ENCODE results near the gene KRTAP13-3.

Gene KRTAP13-3, protein sequence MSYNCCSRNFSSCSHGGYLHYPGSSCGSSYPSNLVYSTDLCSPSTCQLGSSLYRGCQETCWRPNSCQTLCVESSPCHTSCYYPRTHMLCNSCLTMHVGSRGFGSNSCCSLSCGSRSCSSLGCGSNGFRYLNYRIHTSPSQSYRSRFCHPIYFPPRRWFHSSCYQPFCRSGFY

DNA sequence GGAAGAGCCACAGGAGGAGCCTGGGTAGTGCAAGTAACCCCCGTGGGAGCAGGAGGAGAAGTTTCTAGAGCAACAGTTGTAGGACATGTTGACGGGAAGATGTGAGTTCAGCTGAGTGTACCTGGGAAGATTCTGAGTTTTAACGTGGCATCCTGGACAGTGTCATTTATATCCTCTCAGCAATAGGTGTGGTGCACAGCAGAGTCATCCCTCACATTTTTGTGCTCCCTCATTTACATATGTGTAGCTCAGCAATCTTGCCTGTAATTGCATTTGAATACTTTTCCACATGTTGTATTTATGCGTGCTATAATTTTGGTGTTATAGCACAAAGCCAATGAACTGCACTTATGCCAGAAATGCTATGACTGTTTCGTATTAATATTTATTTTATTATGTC is at the start of gene KRTAP13-3:
KRTAP13-3 (minus strand) TSS at position 101 of the 400 bp plus-strand sequence; CDS start at position 87, 14 bp downstream.
- no peak for DNase-seq

DNA sequence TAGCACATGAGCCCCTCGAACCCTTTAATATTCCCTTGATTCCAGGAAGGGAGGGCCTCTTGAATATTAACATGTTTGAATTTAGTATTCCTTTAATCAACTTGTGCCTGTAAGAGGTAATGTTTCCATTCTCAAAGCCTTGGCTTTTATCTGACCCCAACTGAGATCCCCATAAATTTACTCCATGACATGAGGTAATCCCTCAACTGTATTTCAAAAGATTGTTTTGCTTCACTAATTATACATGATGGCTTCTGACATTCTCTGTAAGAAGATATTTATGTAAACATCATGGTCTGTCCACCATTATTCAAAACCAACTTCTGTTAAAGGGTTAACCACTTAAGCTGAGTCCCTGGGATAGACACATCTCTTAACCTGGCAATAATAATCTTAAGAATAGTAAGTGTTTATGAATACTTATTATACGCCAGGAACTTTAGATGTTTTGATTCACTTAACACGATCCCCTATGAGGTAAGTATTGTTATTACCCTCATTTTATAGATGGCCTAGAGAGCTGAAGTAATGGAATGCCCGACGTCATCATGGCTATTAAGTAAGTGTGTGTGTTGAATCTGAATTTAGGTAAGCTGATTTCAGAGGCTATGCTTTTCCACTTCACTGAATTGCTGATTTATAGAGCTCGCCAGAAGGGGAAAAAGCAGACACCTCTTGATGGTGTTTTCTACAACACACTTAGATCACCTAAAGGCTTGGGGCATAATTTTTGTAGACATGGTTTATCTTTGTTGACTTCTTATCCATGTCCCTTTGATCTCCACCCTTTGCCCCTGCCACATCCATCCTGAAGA is 43.4 kb upstream of the KRTAP13-3 start:
- no peak for DNase-seq

DNA sequence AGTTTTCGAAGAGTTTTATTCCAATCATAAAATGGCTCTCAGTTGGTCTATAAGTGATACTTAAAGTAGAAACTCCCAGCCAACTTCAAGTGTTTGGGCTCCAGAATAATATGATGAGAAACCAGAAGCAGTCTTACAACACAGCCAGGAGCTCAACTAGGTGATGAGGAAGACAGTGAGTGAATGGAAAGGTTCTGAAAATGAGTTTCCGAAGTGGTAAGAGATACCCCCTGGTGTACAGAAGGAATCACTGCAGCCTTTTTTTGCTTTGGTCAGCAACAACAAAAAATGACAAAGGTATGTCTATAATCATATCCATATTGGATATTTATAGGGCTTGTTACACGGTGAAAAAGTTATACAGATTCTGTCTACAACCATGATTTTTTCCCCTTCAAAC is 38.0 kb upstream of the KRTAP13-3 start:
- no peak for DNase-seq

DNA sequence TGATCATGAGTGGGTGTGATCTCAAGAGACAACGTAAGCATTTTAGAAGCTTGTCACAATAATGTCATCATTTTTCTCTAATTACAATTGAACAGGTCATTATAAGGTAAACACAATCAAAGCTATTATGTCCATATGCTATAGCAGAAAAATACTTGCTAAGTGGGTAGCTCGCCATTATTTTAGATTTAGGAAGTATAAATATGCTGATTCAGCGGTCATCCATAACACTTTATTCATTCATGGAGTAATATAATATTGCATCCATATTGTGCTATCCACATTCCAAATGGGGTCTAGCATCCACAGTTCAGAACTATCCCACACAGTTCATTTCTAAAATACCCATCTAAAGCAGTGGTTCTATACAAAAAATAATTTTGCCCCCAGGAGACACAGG is 22.8 kb upstream of the KRTAP13-3 start:
- DNase-seq, result no peak

DNA sequence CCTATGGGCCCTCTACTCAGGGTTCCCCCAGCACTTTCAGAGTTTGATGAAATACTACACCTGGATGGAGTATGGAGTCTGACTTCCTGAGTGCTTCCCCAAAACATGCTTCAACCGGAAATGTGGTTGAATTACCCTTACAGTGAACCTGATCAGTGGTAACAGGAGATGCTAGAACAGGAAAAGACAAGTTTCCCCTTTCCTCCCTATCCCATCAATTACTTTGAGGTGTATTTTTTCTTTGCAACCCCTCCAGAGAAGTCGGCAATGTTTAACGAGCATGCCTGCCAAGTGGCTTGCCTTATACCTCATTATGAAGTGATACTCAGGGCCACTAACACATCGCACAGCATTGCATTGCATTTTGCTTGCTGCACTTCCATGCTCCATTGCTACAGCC is 21.3 kb upstream of the KRTAP13-3 start:
- DNase-seq, result no peak

DNA sequence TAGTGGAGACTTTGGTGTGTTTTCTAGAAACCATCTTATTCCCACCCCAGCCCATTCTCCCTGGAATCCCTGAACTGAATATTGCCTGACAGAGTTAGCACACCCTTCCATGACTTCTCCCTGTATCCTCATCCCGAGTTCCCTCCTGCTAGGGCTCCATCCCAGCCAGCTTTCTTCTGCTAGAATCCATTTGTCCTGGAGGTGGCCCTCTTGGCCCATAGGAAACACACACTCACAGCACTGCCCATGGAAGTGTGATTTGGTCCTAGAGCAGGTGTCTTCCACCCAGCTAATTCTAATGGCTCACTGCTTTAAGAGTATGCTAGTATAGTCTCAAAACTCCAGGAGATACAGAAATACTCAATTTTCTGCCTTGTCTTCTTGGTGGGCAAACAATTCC is 18.5 kb upstream of the KRTAP13-3 start:
- DNase-seq, result no peak

DNA sequence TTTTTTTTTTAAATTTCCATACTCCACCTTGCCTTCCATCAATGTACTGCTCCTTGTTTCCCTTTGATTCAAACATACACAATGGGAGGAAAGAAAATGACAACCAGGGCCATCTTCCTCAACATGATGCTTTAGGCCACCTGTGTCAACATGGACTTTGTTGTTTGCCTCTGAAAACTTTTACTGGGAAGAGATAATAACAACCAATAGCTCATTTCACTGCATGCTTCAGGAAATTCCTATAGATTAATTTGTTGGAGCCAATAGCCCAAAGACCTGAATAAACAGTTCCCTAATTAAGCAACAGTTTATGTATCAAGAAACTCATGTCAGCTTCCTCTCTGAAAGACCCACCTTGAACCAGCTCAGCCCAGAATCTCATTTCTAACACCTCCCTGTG is 17.5 kb upstream of the KRTAP13-3 start:
- no peak for DNase-seq

DNA sequence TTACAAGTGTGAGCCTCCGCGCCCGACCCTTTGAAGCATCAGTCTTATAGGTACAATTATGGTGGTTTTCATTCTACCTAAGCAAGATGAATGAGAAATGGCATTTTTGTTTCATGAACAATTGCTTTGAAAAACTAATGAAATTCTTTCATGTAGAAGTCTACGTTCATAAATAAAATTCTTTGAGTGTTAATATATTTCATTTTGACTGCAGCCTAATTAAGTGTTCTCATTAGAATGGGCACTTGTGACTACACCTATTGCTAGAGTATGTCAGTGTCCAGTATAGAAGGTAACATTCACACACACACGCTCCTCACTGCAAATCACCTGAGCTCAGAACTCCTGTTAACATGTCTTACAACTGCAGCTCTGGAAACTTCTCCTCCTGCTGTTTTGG is 14.2 kb upstream of the KRTAP13-3 start, which contains the start of gene KRTAP15-1:
KRTAP15-1 (plus strand) TSS at position 301 of the 400 bp plus-strand sequence; CDS start at position 354, 53 bp downstream.
- DNase-seq, result no peak

DNA sequence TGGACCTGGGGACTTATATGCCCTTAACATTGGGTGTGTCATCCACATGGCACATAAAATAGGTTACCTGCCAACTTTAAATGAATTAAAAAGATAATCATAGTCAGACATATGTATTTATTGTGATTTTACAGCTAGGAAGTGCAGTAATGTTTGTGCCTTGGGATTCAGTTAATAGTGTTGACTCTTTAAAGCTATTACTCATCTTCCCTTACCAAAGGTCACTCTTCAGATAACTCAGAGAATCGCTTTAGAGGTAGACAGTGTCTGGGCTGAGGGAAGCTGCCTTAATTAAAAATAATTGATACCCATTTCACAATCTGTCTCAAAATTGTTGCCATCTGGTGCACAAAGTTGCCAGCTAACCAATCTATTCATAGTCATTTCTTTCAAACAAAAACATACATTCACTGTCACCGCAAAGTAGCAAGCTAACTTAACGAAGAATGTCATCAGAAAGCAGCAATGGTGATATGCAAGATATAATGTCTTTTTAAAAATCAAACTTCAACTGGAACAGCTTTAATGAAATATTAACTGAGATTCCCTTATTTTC is 11.4 kb upstream of the KRTAP13-3 start:
- DNase-seq, result no peak

DNA sequence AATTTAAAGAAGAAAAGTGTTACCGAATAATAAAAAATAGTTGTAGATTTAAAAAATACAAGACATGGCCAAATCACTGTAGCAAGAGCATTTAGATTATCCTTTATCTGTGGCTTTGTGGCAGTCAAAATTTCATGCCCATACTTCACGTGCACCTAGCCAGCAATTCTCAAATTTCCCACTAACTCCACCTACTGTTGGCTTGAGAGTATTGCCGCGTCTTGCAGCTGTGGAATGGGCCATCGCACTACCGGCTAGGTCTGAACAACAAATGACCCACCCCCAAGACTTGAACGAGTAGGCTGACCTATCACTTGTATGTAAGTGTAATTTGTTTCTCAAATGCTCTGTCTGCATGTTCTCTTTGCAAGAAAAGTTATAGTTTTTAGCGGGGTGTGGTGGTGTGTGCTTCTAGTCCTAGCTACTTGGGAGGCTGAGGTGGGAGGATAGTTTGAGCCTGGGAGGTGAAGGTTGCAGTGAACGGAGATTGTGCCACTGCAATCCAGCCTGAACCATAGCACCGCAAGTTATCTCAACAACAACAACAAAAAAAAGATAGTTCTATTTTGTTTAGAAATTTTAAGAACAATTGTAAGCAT is 8.4 kb upstream of the KRTAP13-3 start:
- no peak for DNase-seq

DNA sequence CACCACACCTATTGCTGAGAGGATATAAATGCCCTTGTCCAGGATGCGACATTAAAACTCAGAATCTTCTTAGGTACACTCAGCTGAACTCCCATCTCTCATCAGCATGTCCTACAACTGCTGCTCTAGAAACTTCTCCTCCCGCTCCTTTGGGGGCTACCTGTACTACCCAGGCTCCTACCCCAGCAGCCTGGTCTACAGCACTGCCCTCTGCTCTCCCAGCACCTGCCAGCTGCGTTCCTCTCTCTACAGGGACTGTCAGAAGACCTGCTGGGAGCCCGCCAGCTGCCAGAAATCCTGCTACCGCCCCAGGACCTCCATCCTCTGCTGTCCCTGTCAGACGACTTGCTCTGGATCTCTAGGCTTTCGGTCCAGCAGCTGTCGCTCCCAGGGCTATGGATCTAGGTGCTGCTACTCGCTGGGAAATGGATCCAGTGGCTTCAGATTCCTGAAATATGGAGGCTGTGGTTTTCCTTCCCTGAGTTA is 4.5 kb upstream of the KRTAP13-3 start, which contains the start of gene KRTAP13-4:
KRTAP13-4 (plus strand) TSS at position 51 of the 486 bp plus-strand sequence; CDS start at position 107, 56 bp downstream.
- DNase-seq, result no peak

DNA sequence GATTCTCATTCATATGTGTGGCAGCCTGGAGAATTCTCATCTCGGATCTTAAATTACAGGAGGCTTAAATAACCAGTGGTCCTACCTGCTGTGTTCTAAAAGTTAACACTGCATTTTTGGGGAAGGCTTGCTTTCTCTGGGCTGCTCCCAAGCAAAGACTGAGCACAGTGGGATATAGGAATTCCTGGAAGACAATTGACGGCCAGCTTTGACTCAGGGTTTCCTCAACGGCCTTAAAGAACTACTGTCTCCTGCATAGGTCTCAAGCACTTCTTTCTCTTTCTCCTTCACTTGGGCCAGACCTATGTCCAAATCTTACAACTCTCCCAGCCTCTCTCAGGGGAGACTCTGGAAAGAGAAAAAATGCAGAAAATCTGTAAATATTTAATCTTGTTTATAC is 1.0 kb upstream of the KRTAP13-3 start:
- DNase-seq, result no peak

DNA sequence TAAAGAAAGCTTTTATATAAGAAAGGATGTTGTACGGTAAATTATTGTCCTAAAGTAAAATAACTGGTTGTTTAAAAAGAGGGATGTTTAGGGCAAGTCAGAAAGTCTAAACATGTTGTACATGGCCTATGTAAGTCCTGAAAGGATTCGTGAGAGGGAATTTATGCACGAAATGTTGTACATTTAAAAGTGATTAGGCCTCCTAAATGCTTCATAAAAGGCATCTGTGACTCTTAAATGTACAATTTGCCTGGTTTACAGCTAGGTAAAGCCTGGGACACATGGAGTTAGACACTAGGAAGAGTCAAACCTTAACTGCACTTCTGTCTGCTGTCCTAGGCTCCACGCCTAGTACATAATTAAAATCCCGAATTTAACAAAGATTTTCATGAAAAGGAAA is 9.7 kb downstream of the KRTAP13-3 start:
- DNase-seq, result no peak

DNA sequence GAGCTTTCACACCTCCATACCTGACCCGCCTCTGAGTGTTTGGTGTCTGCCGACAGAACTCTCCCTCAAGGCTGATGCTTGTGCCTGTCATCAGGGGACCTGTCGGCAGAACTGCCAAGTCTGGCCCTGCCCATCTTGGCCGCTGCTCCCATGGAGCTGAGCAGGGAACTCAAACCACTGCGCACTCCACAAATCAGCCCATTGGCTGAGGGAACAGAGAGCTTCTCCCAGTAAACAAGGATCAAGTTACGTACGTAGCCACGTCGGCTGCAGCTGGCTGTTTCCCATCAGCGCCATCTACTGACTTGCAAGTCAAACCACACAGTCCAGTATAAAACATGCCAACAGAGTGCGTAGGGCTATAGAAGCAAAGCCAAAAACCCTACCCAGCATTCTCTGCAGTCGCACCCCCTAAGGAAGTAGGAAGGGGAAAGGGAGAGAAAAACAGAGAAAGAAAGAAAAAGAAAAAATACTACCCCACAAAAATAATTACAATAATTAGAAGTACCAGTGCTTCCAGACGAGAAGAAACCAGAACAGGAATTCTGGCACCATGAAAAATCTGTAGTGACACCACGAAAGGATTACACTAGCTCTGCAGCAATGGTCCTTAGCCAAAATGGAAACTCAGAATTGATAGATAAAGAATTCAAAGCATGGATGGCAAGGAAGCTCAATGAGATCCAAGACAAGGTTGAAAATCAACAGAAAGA is 16.8 kb downstream of the KRTAP13-3 start:
- DNase-seq, result no peak

DNA sequence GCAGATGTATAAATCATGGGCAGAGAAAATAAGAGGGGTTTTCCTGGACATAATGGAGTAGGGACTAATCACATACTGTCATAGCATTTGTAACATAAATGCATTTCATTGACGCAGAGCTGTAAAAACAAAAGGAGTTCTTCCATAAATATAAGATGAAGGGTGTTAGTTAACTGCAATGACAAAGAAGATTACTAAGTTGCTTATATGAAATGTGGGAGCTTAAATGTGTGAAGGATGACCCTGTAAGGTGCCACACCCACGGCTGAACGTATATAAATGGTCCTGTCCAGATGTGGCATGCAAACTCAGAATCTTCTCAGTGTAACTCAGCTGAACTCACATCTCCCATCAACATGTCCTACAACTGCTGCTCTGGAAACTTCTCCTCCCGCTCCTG is 30.0 kb downstream of the KRTAP13-3 start, which contains the start of gene KRTAP13-1:
KRTAP13-1 (plus strand) TSS at position 301 of the 400 bp plus-strand sequence; CDS start at position 357, 56 bp downstream.
- DNase-seq, result no peak

DNA sequence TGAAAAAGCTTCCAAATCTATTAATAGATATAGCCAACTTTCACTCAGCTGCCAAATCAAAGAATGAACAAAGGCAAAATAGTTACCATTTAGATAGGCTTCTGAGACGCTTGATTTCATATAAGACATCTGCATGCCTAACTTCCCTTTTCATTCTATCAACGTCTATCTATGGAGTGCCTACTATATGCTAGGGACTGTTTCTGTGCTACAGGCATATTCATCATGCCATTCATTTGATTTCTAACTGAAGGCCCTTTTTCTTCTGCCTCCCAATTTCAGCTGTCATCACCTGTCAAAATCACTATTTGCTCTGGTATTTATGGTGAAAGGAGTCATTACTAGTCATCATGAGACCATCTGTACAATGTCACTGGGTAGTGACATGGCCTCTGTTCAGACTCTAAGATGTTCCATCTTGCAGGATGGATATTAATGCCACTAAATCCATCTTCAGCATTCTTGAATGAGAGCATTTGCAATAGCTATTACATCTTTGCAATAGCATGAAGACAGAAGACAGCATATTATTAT is 34.2 kb downstream of the KRTAP13-3 start:
- no peak for DNase-seq

DNA sequence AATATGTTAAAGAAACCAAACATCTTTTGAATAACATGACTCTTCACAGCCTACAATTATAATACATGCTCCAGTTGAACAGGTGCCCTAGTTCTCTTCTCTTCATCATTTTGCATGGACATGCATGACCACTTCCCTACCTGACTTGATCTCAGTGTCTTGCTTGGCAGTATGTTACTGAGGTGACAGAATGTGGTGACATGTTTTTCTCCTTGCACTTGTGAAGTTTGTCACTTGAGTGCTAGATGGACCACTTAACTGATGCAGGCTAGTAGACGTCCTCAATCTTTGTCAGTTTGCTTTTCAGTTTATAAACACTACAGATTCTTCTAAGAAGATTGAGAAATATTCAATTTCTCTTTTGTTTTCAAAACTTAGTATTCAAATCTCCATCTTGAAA is 43.5 kb downstream of the KRTAP13-3 start:
- no peak for DNase-seq
